ENCODE data around the gene MTG1. TPM values are rescaled to one million over a fixed set of nuclear protein-coding genes. Genes with fewer than 3 reads are reported as not detected.

MTG1 gene
- total RNA-seq, 4 donors from 2014 or later, result 24.6 to 32.8 (median 27.1) TPM

DNA sequence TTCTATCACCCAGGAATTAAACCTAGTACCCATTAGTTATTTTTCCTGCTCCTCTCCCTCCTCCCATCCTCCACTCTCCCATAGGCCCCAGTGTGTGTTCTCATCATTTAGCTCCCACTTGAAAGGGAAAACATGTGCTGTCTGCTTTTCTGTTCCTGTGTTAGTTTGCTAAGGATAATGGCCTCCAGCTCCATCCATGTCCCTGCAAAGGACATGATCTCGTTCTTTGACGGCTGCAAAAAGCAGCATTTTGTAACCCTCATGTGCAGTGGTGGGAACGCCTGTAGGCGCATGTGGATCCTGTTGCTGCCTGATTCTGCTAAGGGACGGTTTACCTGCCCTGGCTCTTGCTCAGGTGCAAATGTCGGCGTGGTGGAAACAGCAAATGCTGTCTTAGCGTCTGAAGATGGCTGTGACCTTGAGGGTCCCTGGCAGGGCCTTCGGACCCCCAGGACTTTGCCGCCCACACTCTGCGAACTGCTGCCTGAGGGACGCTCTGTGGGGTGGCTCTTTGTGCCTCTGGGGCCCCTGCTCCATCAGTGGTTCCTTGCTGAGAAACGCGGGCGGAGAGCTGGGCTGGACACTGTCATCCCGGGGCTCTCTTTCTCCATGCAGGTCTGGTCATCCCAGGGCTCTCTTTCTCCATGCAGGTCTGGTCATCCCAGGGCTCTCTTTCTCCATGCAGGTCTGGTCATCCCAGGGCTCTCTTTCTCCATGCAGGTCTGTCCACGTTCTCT is 5.6 kb upstream of the MTG1 start:
- Histone ChIP-seq H3K36me3 (peaks cover 0 to 59% (median 0%) of the 10 kb centered on the region in 3 donors), H3K4me1 (peaks cover 0 to 11% (median 1%) of the 10 kb centered on the region in 3 donors), H3K9me3 (no peaks in the 10 kb centered on the region), H3K4me3 (peak overlapping the region in 1 of 4 donors; percentile 37), H3K27me3 (no peaks in the 10 kb centered on the region), H3K27ac (peak overlapping the region in 2 of 4 donors; percentile 74 to 80)
- 68 to 75% methylated on average over 8 to 11 of the region's 17 CpGs for WGBS, 2 donors
- intact Hi-C loops (cut with DNase I), result no loop called here
- DNase-seq, result no peak
- no peak for TF ChIP-seq POLR2A (IDR thresholded peaks at IDR 0.05)
- TF ChIP-seq, protein P1, sequence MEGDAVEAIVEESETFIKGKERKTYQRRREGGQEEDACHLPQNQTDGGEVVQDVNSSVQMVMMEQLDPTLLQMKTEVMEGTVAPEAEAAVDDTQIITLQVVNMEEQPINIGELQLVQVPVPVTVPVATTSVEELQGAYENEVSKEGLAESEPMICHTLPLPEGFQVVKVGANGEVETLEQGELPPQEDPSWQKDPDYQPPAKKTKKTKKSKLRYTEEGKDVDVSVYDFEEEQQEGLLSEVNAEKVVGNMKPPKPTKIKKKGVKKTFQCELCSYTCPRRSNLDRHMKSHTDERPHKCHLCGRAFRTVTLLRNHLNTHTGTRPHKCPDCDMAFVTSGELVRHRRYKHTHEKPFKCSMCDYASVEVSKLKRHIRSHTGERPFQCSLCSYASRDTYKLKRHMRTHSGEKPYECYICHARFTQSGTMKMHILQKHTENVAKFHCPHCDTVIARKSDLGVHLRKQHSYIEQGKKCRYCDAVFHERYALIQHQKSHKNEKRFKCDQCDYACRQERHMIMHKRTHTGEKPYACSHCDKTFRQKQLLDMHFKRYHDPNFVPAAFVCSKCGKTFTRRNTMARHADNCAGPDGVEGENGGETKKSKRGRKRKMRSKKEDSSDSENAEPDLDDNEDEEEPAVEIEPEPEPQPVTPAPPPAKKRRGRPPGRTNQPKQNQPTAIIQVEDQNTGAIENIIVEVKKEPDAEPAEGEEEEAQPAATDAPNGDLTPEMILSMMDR (IDR thresholded peaks at IDR 0.05), result no peak

DNA sequence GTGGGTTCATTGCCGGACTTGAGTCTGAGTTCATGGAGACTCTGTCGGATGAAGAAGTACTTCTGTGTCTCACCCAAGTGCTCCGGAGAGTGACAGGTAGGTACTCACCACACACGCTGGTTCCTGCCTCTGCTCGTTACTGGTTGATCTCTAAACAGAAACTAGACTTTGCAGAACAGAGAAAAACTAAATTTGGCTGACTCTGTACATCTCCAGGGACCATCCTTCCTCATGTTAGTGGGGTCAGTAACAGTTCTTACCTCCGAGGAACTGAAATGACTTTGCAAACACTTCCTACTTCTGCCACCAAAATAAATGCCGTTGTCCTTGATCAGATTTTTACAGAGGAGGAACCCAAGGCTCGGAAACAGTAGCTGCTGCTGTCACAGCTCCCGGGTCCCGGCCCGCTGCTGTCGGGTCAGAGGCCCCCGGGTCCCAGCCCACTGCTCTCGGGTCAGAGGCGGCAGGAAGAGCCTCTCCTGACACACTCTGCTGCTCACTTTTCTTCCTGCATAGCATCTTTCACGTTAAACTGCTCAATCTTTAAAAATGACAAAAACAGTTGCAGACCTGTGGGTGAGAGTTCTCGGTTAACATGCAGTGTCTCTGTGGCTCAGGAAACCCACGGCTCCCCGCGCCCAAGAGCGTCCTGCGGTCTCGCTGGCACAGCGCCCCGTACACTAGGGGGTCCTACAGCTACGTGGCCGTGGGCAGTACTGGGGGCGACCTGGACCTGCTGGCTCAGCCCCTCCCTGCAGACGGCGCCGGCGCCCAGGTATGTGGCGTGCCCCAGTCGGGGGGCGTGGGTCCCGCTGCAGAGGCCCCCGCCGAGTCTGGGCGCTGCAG is 4.8 kb upstream of the MTG1 start:
- 61 to 78% methylated on average over 15 to 29 of the region's 39 CpGs for WGBS, 2 donors
- H3K4me1 ChIP-seq, result peaks cover 0 to 14% (median 4%) of the 10 kb centered on the region in 3 donors
- H3K9me3 ChIP-seq, result no peaks in the 10 kb centered on the region
- intact Hi-C loops (cut with DNase I), result no loop called here
- TF ChIP-seq, protein P1 (IDR thresholded peaks at IDR 0.05), result peak in 1 of 6 experiments; percentile 7
- TF ChIP-seq POLR2A (IDR thresholded peaks at IDR 0.05), result no peak
- DNase-seq, result no peak
- H3K4me3 ChIP-seq, result peak overlapping the region in 2 of 4 donors; percentile 22 to 37
- no peaks in the 10 kb centered on the region for H3K27me3 ChIP-seq
- H3K36me3 ChIP-seq, result peaks cover 0 to 51% (median 0%) of the 10 kb centered on the region in 3 donors
- peak overlapping the region; percentile 18 to 80 (median 57) for H3K27ac ChIP-seq

DNA sequence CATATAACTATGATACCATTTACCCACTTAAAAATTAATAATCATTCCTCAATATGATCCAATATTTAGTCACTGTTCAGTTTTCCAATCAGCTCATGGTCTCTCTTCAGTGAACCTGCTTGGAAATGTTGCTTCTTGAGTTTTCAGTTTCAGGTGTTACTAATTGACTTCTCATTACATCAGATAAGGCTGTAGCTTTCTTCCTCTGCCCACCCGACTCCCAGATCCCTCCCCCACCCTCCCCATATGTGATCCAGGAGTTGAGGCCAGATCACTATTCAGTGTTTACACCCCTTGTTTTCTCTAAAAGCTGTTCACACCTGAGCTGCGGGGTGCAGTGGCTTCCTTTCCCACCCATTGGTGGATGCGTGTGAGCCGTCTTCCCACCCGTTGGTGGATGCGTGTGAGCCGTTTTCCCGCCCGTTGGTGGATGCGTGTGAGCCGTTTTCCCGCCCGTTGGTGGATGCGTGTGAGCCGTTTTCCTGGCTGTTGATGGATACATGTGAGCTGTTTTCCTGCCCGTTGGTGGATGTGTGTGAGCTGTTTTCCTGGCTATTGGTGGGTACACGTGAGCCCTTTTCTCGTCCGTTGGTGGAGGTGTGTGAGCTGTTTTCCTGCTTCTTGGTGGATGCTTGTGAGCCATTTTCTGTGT is 3.2 kb upstream of the MTG1 start:
- intact Hi-C loops (cut with DNase I), result no loop called here
- Histone ChIP-seq H3K27ac (peak overlapping the region in 2 of 4 donors; percentile 74 to 80), H3K36me3 (peaks cover 0 to 41% (median 0%) of the 10 kb centered on the region in 3 donors), H3K4me3 (no peak overlapping the region), H3K27me3 (no peaks in the 10 kb centered on the region), H3K9me3 (no peaks in the 10 kb centered on the region), H3K4me1 (peaks cover 4 to 28% (median 12%) of the 10 kb centered on the region in 3 donors)
- DNase-seq, result no peak
- TF ChIP-seq POLR2A (IDR thresholded peaks at IDR 0.05), result no peak
- TF ChIP-seq, protein P1 (IDR thresholded peaks at IDR 0.05), result no peak
- WGBS, 2 donors, result 82 to 85% methylated on average over 15 to 17 of the region's 19 CpGs

DNA sequence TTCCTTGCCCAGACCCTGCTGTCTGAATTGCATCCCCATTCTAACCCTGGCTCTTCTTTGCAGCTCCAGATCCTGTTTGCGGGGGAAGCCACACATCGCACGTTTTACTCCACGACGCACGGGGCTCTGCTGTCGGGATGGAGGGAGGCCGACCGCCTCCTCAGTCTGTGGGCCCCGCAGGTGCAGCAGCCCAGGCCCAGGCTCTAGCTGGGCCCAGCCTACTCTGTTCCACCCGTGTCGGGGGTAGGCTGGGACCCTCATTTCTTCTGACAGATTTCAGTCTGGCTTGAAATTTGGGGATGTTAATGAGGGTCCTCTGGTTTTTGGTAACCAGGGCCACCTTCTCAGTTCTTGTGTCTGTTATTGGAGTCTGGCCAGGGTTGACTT is 2.7 kb upstream of the MTG1 start:
- TF ChIP-seq, protein P1 (IDR thresholded peaks at IDR 0.05), result no peak
- no peak for TF ChIP-seq POLR2A (IDR thresholded peaks at IDR 0.05)
- Histone ChIP-seq H3K27ac (no peak overlapping the region), H3K36me3 (peaks cover 0 to 42% (median 0%) of the 10 kb centered on the region in 3 donors), H3K9me3 (no peaks in the 10 kb centered on the region), H3K27me3 (no peaks in the 10 kb centered on the region), H3K4me1 (peaks cover 4 to 33% (median 12%) of the 10 kb centered on the region in 3 donors), H3K4me3 (no peak overlapping the region)
- DNase-seq, result no peak
- 83 to 93% methylated on average over 8 to 12 of the region's 12 CpGs for WGBS, 2 donors
- intact Hi-C loops (cut with DNase I), result no loop called here

All from esophagus squamous epithelium (tissue), 5 donors.